AG10803 (cell line): ENCODE data around the gene INSRR.

Experiments used
- DNase-seq: peaks from one replicate; pipeline ENCODE4 v3.0.0; 2010; ENCODE audit warnings: low read depth
- H3K4me3 ChIP-seq: 2 replicates; pipeline ENCODE4 v1.5.1; 2011; ENCODE audit warnings: mild to moderate bottlenecking, low read length, control low read depth
- TF ChIP-seq, protein P1 (sequence below): conservative IDR thresholded peaks from 2 replicates; pipeline ENCODE4 v1.5.1; 2011; ENCODE audit warnings: mild to moderate bottlenecking, low read length, control low read depth, inconsistent platforms

Gene INSRR

DNA sequence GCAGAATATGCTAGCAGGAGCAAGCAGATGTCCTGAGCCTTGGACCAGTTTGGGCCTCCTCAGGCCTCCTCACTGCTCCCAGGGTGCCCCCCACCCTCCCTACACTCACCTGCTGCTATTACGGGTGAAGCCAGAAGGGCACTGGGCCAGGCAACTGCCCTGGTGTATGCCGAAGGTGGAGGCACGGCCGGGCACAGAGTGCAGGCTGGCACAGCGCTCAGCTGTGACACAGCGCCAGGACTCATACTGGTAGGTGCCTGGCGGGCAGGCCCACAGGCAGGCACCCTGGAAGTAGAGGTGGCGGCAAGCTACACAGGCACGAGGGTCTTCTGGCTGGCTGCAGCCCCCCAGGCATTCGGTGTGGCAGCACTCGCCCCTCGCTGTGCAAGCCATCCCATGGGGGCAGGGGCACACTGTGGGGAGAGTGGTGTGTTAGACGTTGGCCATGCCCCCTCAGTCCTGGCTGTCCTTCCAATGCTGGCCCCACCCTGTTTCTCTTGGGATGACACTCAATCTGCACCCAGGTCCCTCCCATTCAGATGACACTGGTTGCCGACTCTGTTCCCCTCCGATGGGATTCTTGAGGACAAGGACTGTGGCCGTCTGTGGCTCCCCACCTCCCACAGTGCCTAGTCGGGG is 7.0 kb downstream of the INSRR start:
- no peak for DNase-seq
- TF ChIP-seq, protein P1, sequence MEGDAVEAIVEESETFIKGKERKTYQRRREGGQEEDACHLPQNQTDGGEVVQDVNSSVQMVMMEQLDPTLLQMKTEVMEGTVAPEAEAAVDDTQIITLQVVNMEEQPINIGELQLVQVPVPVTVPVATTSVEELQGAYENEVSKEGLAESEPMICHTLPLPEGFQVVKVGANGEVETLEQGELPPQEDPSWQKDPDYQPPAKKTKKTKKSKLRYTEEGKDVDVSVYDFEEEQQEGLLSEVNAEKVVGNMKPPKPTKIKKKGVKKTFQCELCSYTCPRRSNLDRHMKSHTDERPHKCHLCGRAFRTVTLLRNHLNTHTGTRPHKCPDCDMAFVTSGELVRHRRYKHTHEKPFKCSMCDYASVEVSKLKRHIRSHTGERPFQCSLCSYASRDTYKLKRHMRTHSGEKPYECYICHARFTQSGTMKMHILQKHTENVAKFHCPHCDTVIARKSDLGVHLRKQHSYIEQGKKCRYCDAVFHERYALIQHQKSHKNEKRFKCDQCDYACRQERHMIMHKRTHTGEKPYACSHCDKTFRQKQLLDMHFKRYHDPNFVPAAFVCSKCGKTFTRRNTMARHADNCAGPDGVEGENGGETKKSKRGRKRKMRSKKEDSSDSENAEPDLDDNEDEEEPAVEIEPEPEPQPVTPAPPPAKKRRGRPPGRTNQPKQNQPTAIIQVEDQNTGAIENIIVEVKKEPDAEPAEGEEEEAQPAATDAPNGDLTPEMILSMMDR = no peak
- no peak overlapping the region for H3K4me3 ChIP-seq

DNA sequence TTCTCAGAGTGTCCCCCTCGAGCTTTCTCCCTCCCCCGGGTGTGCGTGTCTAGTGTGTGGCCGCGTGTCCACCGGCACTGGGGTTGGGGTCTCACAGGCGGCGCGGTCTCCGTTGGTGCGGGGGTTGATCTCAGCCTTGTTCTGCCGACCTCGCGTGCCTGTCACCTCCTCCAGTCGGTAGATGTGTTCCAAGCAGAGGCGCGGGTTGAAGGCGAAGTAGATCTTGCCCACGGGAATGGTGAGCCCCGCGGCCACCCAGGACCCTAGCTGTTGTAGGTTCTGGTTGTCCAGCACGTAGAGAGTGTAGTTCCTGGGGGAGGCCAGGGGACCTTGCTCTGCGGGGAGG is 9.8 kb downstream of the INSRR start:
- no peak overlapping the region for H3K4me3 ChIP-seq
- no peak for DNase-seq
- TF ChIP-seq, protein P1 = no peak

DNA sequence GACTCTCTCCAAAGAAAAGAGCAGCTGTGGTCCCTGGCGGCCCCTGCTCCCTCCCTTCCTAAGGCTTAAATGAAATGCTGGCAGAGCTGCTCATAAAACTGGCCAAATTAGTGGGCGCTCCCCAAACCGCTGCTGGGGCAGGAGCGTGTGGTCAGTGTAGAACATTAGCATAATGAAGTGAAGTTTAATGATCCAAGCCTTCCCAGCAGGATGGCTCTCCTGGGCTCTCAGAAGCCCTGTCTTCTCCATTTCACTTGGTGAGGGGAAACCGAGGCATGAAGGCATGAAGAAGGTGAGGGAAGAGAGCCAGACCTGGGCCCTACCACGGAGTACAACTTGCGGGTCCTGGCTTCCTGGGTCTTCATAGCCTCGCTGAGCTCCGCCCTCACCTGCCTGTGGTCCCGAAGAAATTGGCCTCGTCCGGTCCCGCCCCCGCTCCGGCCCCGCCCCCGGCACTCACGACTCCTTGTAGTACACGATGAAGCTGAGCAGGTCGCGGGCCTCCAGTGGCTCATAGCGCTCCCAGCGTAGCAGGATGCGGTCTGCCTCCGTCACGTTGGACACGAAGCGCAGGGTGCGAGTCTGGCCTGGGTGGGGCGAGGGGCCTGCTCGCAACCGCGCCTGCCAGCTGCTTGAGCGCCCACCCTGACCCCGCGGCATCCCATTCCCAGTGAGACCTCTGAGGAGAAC is 10.3 kb downstream of the INSRR start:
- DNase-seq = no peak
- TF ChIP-seq, protein P1 = no peak
- H3K4me3 ChIP-seq = no peak overlapping the region

DNA sequence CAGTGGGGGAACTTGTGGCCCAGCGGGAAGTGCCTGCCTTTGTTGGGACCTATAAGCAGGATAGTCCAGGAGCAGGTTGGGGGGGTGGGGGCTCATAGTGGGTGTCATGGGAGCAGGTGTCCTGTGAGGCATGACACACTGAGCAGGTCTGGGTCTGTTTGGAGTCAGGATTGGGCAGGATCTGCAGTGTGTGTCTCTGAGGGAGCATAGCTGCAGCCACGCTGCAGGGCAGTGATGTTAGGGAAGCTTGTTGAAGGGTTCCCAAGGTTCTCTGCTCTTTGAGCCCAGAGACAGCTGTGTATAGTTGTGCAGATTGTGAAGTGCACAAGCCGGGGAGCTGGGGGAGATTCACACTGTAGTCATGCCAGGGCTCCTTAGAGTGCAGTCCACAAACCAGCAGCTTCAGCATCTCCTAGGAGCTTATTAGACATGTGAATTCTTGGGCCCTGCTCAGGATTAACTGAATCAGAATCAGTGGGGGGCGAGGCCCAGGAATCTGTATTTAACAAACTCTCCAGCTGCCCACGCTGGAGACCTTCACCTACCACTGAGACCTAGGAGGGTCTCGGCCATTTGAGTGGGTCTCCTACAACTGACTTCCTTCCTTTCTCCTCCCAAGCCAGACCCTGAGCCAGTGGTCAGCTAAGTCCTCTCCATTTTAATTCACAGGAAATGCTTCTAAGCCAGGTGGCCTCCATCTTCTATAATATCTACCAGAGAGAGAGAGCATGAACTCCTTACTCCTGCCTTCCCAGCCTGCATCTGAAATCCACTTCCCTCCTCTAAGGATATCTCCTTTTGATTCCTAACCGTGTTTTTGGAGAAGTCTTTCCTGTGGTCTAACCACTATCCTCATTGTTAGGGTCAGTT is 11.1 kb downstream of the INSRR start:
- no peak overlapping the region for H3K4me3 ChIP-seq
- DNase-seq = no peak
- TF ChIP-seq, protein P1 = no peak

DNA sequence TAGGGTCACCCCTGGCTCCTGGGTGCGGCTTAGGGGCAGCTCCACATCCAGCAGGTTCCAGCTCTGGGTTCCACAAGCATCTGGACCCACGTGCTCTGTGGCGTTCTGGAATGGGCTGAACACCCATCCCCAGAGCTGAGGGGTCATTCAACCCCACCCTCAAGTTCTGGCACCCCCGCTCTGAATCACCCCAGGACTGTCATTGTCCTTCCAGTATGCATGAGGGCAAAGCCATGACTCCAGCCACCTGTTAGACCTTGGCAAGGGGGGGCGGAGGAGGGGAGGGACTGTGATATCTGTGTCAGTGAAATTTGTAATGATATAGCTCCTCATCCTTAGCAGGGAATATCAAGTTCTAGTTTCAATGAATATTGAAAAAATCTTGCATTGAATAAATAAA is 12.3 kb downstream of the INSRR start:
- TF ChIP-seq, protein P1 = no peak
- DNase-seq = no peak
- no peak overlapping the region for H3K4me3 ChIP-seq

DNA sequence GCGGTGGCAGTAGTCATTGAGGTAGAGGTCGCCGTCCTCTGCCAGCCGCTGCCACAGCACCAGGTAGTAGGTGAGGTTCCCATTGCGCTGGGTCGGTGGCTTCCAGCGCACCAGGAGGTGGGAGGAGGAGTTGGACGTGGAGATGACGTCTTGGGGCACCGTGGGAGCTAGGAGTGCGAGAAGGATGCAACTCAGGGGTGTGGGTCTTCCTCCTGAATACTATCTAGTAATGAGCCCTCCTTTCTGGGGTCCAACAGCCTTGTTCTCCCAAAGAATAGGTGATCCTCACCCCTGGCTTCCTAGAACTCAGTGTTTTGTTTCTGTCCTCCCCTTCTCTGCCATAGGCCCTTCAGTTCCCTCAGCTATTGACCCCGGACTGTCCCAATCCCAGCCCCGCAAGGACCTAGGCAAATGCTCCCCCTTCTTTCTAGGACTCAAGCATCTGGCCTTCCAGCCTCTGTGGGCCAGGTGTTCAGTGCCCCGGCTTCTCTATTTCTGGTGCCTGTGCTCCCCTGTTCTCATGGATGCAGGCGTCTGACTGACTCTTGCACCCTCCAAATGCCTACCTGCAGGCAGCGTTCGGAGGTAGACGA is 12.9 kb downstream of the INSRR start:
- H3K4me3 ChIP-seq = no peak overlapping the region
- DNase-seq = no peak
- TF ChIP-seq, protein P1 = no peak
